ENCODE results near the gene EPB41L3. TPM values are rescaled to one million over a fixed set of nuclear protein-coding genes. Genes with fewer than 3 reads are reported as not detected.

EPB41L3 gene
- total RNA-seq, 1 experiment from 2014 or later, result 0.36 TPM

- ChIA-PET CTCF (no interaction called here), POLR2A (no interaction called here)
- intact Hi-C loops (cut with micrococcal nuclease; ENCODE audit: unreplicated experiment) (no loop called here), in situ Hi-C loops (cut with HindIII; ENCODE audit: low pct_unique_long_range_greater_than_20kb, low sequenced_read_pairs) (no loop called here)
- no peaks in the 10 kb centered on the region for H3K4me1 ChIP-seq (ENCODE audit: control insufficient read depth, insufficient read depth, low read length)
- TF ChIP-seq CTCF (IDR thresholded peaks at IDR 0.05) (no peak), SIN3A (IDR thresholded peaks at IDR 0.05; ENCODE audit: borderline replicate concordance, insufficient read depth, low read depth, low read length) (no peak), TCF7L2 (IDR thresholded peaks at IDR 0.05; ENCODE audit: low read depth, low read length) (no peak), POLR2AphosphoS5 (IDR thresholded peaks at IDR 0.05; ENCODE audit: low read depth, low read length) (no peak), REST (IDR thresholded peaks at IDR 0.05; ENCODE audit: insufficient read depth in 1 of 2, low read depth in 2 of 2, low read length in 1 of 2) (no peak)
- DNase-seq (ENCODE audit: low read depth, low spot score) (no peak), ATAC-seq (no peak)
- no peaks in the 10 kb centered on the region for H3K27me3 ChIP-seq (ENCODE audit: control insufficient read depth, insufficient read depth, low read length)
- H3K4me3 ChIP-seq (ENCODE audit: low read depth in 2 of 2, low read length in 2 of 2), result no peak overlapping the region
- BruUV-seq (replicated peaks), result no TSS peak
- no peak overlapping the region for H3K27ac ChIP-seq (ENCODE audit: low read length)
- no peaks in the 10 kb centered on the region for H3K36me3 ChIP-seq (ENCODE audit: control insufficient read depth, insufficient read depth, low read length)
- H3K9me3 ChIP-seq (ENCODE audit: control insufficient read depth, insufficient read depth, low read depth, low read length), result no peaks in the 10 kb centered on the region
These were observed 193.2 kb downstream of the EPB41L3 start for GRCh38 chr18:5350636-5351035.

Other genes with a start within 250 kb of the EPB41L3 start
- 12.6 TPM for gene ZBTB14, start 248.3 kb downstream of the EPB41L3 start, total RNA-seq (2021; ENCODE audit: unreplicated experiment)